K562 (cell line): ENCODE measurements around the gene CALML6. TPM values are rescaled to one million over a fixed set of nuclear protein-coding genes. Genes with fewer than 3 reads are reported as not detected.

Source experiments
- BRD9 ChIP-seq: fragments of 450-650 bp; IDR thresholded peaks from 2 replicates; pipeline ENCODE4 v1.6.1; 2018; ENCODE audit warnings: low read depth; ENCODE audit not compliant: partially characterized antibody
- MCM2 ChIP-seq: fragments of 450-650 bp; IDR thresholded peaks from 2 replicates; pipeline ENCODE4 v1.6.1; 2017; ENCODE audit warnings: low read depth, mild to moderate bottlenecking
- NFATC3 ChIP-seq: fragments of 450-650 bp; IDR thresholded peaks from 2 replicates; pipeline ENCODE4 v1.6.1; 2017; ENCODE audit warnings: mild to moderate bottlenecking
- RERE ChIP-seq: sonication (generic); formaldehyde crosslinking; IDR thresholded peaks from 2 replicates; pipeline ENCODE4 v1.8.0; 2023; ENCODE audit warnings: missing genetic modification reagents, mild to moderate bottlenecking, borderline replicate concordance
- RHOXF2B ChIP-seq: fragments of 250-450 bp; sonication (Bioruptor Pico); conservative IDR thresholded peaks from 2 replicates; pipeline ENCODE4 v1.5.1; 2021
- RNF2 ChIP-seq: sonication (generic); IDR thresholded peaks from 2 replicates; pipeline ENCODE4 v1.6.1; 2016
- SRSF9 ChIP-seq: fragments of 200-400 bp; formaldehyde crosslinking; IDR thresholded peaks from 2 replicates; pipeline ENCODE4 v1.6.1; 2017; ENCODE audit warnings: low read depth, low read length, borderline replicate concordance
- TAF15 ChIP-seq: fragments of 200-400 bp; formaldehyde crosslinking; IDR thresholded peaks from 2 replicates; pipeline ENCODE4 v1.6.1; 2017; ENCODE audit warnings: mild to moderate bottlenecking, low read depth, low read length, moderate library complexity
- TEAD1 ChIP-seq, 2 experiments: fragments of 450-650 bp in 1 of 2; sonication (generic) in 1 of 2; formaldehyde crosslinking; IDR thresholded peaks; 2 replicates each; pipeline versions ENCODE4 v1.4.0 to v1.8.0; 2020 to 2022; ENCODE audit warnings: mild to moderate bottlenecking in 2 of 2, missing genetic modification reagents in 1 of 2
- TGIF2 ChIP-seq: sonication (generic); formaldehyde crosslinking; IDR thresholded peaks from 2 replicates; pipeline ENCODE4 v1.8.1; 2022; ENCODE audit warnings: mild to moderate bottlenecking, missing genetic modification reagents, moderate library complexity
- ZBTB8A ChIP-seq: fragments of 450-650 bp; IDR thresholded peaks from 2 replicates; pipeline ENCODE4 v1.6.1; 2018; ENCODE audit warnings: mild to moderate bottlenecking, moderate library complexity; ENCODE audit not compliant: partially characterized antibody
- ZFP1 ChIP-seq: fragments of 450-650 bp; formaldehyde crosslinking; IDR thresholded peaks from 2 replicates; pipeline ENCODE4 v1.4.0; 2020; ENCODE audit warnings: mild to moderate bottlenecking, mixed read lengths
- ZNF23 ChIP-seq: fragments of 250-450 bp; sonication (Bioruptor Pico); IDR thresholded peaks from 2 replicates; pipeline ENCODE4 v1.4.0; 2020; ENCODE audit warnings: mild to moderate bottlenecking
- ZNF408 ChIP-seq: fragments of 250-450 bp; sonication (Bioruptor Pico); IDR thresholded peaks from 2 replicates; pipeline ENCODE4 v1.4.0; 2020; ENCODE audit warnings: low read depth, mild to moderate bottlenecking, moderate library complexity
- ZNF780A ChIP-seq: fragments of 250-450 bp; sonication (Bioruptor Pico); IDR thresholded peaks from 2 replicates; pipeline ENCODE4 v1.5.0; 2021; ENCODE audit warnings: mild to moderate bottlenecking
- polyA plus RNA-seq, 8 experiments: library from polyadenylated mRNA; depleted of rRNA in 4 of 8; stranded (reverse) in 5 of 8; unstranded in 3 of 8; fragments of >200 nt; fragmentation: Nextera tagmentation in 2 of 8; fragmentation: Illumina TruSeq in 1 of 8; extraction: Ambion mirVana in 2 of 8; extraction: Trizol in 1 of 8; gene quantifications; 2 replicates each; pipeline versions ENCODE4 v1.2.1 to v1.2.3, GENCODE V29; 2011 to 2014; ENCODE audit warnings: inconsistent platforms in 1 of 8, missing spikeins in 1 of 8
- total RNA-seq, 7 experiments: library from RNA; depleted of rRNA in 6 of 7; stranded (reverse); fragments of >200 nt in 6 of 7; fragmentation: Illumina TruSeq in 2 of 7; extraction: Trizol in 2 of 7; gene quantifications; 2 replicates each; pipeline versions ENCODE4 v1.2.1 to v1.2.3, GENCODE V29; 2011 to 2021; ENCODE audit warnings: low replicate concordance in 1 of 7
- TF ChIP-seq, protein P1 (sequence below): fragments of 250-450 bp; sonication (Bioruptor Pico); IDR thresholded peaks from 2 replicates; pipeline ENCODE4 v1.8.0; 2022; ENCODE audit warnings: moderate library complexity, mild to moderate bottlenecking, inconsistent platforms
- TF ChIP-seq, protein P2 (sequence below): fragments of 250-450 bp; sonication (Bioruptor Pico); IDR thresholded peaks from 2 replicates; pipeline ENCODE4 v1.8.0; 2022; ENCODE audit warnings: moderate library complexity, mild to moderate bottlenecking, inconsistent platforms
- TF ChIP-seq, protein P3 (sequence below): sonication (generic); formaldehyde crosslinking; IDR thresholded peaks from 2 replicates; pipeline ENCODE4 v1.9.0; 2022; ENCODE audit warnings: mild to moderate bottlenecking, missing genetic modification reagents
- TF ChIP-seq, protein P4 (sequence below), 2 experiments: IDR thresholded peaks; 2 replicates each; pipeline ENCODE4 v1.6.1; 2012; ENCODE audit warnings: improper control_type of control experiment in 2 of 2, low read depth in 2 of 2, low read length in 2 of 2, borderline replicate concordance in 1 of 2

CALML6 gene
- total and polyA plus RNA-seq, 9 of the 15 experiments (the other 6 are each of a cell fraction or from before 2014, with no cell fraction given) = 0.14 TPM; not detected in 8

- TF ChIP-seq ZBTB8A = no peak
- TF ChIP-seq TEAD1 (CRISPR knock-in tag; IDR thresholded peaks at IDR 0.05) = peak in 1 of 2 experiments; percentile 80; a peak in 1 of 4 replicates
- TF ChIP-seq ZNF408 (CRISPR knock-in tag) = no peak
- TF ChIP-seq TAF15 = no peak
- TF ChIP-seq ZNF780A (CRISPR knock-in tag) = no peak
- TF ChIP-seq, protein P1, sequence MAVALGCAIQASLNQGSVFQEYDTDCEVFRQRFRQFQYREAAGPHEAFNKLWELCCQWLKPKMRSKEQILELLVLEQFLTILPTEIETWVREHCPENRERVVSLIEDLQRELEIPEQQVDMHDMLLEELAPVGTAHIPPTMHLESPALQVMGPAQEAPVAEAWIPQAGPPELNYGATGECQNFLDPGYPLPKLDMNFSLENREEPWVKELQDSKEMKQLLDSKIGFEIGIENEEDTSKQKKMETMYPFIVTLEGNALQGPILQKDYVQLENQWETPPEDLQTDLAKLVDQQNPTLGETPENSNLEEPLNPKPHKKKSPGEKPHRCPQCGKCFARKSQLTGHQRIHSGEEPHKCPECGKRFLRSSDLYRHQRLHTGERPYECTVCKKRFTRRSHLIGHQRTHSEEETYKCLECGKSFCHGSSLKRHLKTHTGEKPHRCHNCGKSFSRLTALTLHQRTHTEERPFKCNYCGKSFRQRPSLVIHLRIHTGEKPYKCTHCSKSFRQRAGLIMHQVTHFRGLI (CRISPR knock-in tag) = no peak
- TF ChIP-seq ZFP1 (CRISPR knock-in tag) = no peak
- no peak for TF ChIP-seq ZNF23 (CRISPR knock-in tag)
- TF ChIP-seq, protein P2, sequence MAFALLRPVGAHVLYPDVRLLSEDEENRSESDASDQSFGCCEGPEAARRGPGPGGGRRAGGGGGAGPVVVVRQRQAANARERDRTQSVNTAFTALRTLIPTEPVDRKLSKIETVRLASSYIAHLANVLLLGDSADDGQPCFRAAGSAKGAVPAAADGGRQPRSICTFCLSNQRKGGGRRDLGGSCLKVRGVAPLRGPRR (CRISPR knock-in tag) = no peak
- TF ChIP-seq MCM2 = no peak
- no peak for TF ChIP-seq RERE (CRISPR knock-in tag)
- TF ChIP-seq TGIF2 = no peak
- TF ChIP-seq, protein P3, sequence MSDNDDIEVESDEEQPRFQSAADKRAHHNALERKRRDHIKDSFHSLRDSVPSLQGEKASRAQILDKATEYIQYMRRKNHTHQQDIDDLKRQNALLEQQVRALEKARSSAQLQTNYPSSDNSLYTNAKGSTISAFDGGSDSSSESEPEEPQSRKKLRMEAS (CRISPR knock-in tag) = no peak; the same call in 1 of the 2 replicates
- TF ChIP-seq, protein P4, sequence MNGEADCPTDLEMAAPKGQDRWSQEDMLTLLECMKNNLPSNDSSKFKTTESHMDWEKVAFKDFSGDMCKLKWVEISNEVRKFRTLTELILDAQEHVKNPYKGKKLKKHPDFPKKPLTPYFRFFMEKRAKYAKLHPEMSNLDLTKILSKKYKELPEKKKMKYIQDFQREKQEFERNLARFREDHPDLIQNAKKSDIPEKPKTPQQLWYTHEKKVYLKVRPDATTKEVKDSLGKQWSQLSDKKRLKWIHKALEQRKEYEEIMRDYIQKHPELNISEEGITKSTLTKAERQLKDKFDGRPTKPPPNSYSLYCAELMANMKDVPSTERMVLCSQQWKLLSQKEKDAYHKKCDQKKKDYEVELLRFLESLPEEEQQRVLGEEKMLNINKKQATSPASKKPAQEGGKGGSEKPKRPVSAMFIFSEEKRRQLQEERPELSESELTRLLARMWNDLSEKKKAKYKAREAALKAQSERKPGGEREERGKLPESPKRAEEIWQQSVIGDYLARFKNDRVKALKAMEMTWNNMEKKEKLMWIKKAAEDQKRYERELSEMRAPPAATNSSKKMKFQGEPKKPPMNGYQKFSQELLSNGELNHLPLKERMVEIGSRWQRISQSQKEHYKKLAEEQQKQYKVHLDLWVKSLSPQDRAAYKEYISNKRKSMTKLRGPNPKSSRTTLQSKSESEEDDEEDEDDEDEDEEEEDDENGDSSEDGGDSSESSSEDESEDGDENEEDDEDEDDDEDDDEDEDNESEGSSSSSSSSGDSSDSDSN (IDR thresholded peaks at IDR 0.05; ENCODE audit: borderline replicate concordance in 1 of 2, low read depth in 2 of 2, low read length in 2 of 2) = 0 out of 4 replicates have a peak, but pooled peaks of 1 of the 2 experiments have one; percentile 63
- no peak for TF ChIP-seq NFATC3
- TF ChIP-seq RHOXF2B = no peak
- TF ChIP-seq BRD9 = no peak
- no peak for TF ChIP-seq SRSF9
- TF ChIP-seq RNF2 = no peak
Observed at GRCh38 chr1:1959840-1960479, 44.9 kb downstream of the CALML6 start (continued).
